Pancreas (tissue), 10 donors: ENCODE results near the gene SPAG17. TPM values are rescaled to one million over a fixed set of nuclear protein-coding genes. Genes with fewer than 3 reads are reported as not detected.

Source experiments
- ATAC-seq, 4 donors: fragments of 200-7000 bp; cut with Tn5 transposase; one replicate each; pipeline versions ENCODE4 v1.8.0 to v1.9.1; 2020; ENCODE audit warnings: mild to moderate bottlenecking in 4 of 4, moderate library complexity in 4 of 4
- DNase-seq, 6 donors: peaks; one replicate each; pipeline ENCODE4 v3.0.0-alpha.2; 2020
- FAIRE-seq: peaks from 2 replicates; lab custom pipeline; 2012; peaks lifted over from hg19 to GRCh38; lab: Jason Lieb, UNC
- H3K27ac ChIP-seq, 4 donors: fragments of 200-600 bp; sonication (generic); 1 replicate in 3 of 4; 2 replicates in 1 of 4; pipeline versions ENCODE4 v1.5.0 to v1.8.0; 2020
- H3K27me3 ChIP-seq, 4 donors: fragments of 200-600 bp; one replicate each; pipeline ENCODE4 v1.8.0; 2021
- H3K36me3 ChIP-seq, 3 donors: fragments of 200-600 bp; sonication (generic) in 1 of 3; one replicate each; pipeline versions ENCODE4 v1.5.0 to v1.8.0; 2020 to 2021
- H3K4me1 ChIP-seq, 3 donors: fragments of 200-600 bp; one replicate each; pipeline ENCODE4 v1.8.0; 2021
- H3K4me3 ChIP-seq, 4 donors: fragments of 200-600 bp; sonication (generic) in 2 of 4; one replicate each; pipeline versions ENCODE4 v1.5.0 to v1.8.0; 2020 to 2021
- H3K9me3 ChIP-seq, 4 donors: fragments of 200-600 bp; one replicate each; pipeline ENCODE4 v1.8.0; 2021
- WGBS, 2 donors: extraction: QIAGEN DNeasy Blood & Tissue Kit; methylation state at CpG; one replicate each; pipeline ENCODE4 v1.1.7; 2013; 5-methylcytosine and 5-hydroxymethylcytosine counted together
- intact Hi-C, 3 donors: fragments of 100-400 bp; cut with DNase I; formaldehyde crosslinking; loops; one replicate each; pipeline versions ENCODE4 v1.11.1 to v1.14.2; 2022
- polyA plus RNA-seq, 2 donors: library from polyadenylated mRNA; stranded (reverse); fragments of 200-250 nt; gene quantifications; one replicate each; pipeline ENCODE4 v1.2.3, GENCODE V29; 2013
- total RNA-seq, 6 donors: library from RNA; stranded (reverse); fragmentation: NEBNext Ultra II Directional in 4 of 6; extraction: Animal tissue kit (Norgen Biotek cat#: 25700) in 4 of 6; gene quantifications; one replicate each; pipeline versions ENCODE4 v1.2.1 to v1.2.4, GENCODE V29; 2021 to 2023
- TF ChIP-seq, protein P1 (sequence below), 4 donors: fragments of 200-600 bp; sonication (generic) in 3 of 4; IDR thresholded peaks; one replicate each; pipeline versions ENCODE4 v1.5.0 to v1.8.0; 2021; ENCODE audit warnings: antibody characterized with exemption in 4 of 4
- donor health status: healthy with polysubstance abuse.
- donor health status: DM: no; HTN: no; CAD: no; lungs with moderate emphysema.
- donor health status: DM: no; HTN: no; CAD: no.
- donor health status: control.
- donor health status: control.
- donor health status: Bipolar disorder and iron deficiency.
- donor health status: DM: yes; HTN: yes; CAD: no.
- donor health status: DM: no; HTN: no; CAD: no.
- donor health status: DM: no; HTN: no; CAD: no.
- donor health status: DM: yes; HTN: yes; CAD: no.

SPAG17 gene
- total and polyA plus RNA-seq, 8 donors: 0.61 to 3.5 (median 1.2) TPM

DNA sequence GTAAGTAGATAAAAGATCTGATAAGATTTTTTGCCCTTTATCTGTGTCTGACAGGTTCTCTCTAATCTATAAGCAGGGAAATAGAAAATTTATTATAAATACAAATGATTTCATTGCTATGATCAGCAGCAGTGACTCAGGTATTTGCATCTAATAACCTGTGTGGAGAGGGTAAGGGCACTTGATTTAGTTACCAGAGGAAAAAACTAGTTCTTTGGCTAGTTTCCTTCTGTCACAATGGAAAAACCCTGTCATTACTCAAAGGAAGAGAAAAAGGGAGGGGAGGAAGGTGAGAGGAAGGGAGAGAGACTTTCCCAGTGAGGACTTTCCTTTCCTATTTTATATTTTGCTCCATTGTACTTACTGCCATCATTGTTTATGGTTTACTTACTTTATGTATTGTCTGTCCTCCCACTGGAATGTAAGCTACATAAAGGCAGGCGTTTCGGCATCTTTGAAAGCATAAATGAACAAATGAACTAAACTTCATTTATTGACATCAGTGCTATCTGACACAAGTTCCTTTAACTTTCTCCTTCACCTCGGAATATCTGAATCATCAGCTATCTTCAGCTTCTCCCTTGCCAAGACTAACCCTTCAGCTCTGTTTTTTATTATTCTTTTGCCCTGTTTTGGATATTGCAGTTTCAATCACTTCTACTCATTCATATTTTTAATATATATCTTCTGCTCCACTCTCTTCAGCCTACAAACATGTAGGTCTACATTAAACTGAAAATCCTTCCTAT, 220.6 kb downstream of the SPAG17 start:
- Histone ChIP-seq H3K27ac (no peak overlapping the region), H3K36me3 (peaks cover 0 to 5% (median 4%) of the 10 kb centered on the region in 3 donors), H3K4me1 (no peaks in the 10 kb centered on the region), H3K4me3 (no peak overlapping the region), H3K9me3 (no peaks in the 10 kb centered on the region), H3K27me3 (no peaks in the 10 kb centered on the region)
- DNase-seq (no peak), FAIRE-seq (no peak), ATAC-seq (no peak)
- TF ChIP-seq, protein P1, sequence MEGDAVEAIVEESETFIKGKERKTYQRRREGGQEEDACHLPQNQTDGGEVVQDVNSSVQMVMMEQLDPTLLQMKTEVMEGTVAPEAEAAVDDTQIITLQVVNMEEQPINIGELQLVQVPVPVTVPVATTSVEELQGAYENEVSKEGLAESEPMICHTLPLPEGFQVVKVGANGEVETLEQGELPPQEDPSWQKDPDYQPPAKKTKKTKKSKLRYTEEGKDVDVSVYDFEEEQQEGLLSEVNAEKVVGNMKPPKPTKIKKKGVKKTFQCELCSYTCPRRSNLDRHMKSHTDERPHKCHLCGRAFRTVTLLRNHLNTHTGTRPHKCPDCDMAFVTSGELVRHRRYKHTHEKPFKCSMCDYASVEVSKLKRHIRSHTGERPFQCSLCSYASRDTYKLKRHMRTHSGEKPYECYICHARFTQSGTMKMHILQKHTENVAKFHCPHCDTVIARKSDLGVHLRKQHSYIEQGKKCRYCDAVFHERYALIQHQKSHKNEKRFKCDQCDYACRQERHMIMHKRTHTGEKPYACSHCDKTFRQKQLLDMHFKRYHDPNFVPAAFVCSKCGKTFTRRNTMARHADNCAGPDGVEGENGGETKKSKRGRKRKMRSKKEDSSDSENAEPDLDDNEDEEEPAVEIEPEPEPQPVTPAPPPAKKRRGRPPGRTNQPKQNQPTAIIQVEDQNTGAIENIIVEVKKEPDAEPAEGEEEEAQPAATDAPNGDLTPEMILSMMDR (IDR thresholded peaks at IDR 0.05): no peak
- intact Hi-C loops: no loop called here
- 81 to 91% methylated on average over 3 of the region's 3 CpGs for WGBS, 2 donors

DNA sequence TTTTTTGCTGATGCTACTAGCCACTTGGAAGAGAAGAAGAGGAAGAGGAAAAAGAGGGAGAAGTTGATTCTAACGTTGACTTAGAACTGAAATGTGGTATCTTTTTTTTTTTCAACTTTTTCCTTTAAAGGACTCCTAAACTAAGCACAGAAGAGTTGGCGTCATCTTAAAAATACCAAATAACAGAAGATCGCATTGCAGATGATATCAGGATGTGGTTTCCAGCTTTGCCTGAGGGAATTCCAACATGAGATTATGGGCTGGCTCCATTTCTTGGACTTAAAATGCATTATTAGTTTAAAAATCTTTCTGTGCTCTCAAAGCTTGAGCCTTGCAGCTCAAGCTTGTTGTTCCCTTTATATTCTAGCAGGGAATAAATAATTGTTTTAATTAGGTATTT, 225.7 kb downstream of the SPAG17 start:
- H3K27ac ChIP-seq: no peak overlapping the region
- 89 to 91% methylated on average over 3 of the region's 3 CpGs for WGBS, 2 donors
- H3K27me3 ChIP-seq: no peaks in the 10 kb centered on the region
- H3K36me3 ChIP-seq: peaks cover 0 to 40% (median 27%) of the 10 kb centered on the region in 3 donors
- no peaks in the 10 kb centered on the region for H3K9me3 ChIP-seq
- H3K4me3 ChIP-seq: no peak overlapping the region
- intact Hi-C loops: no loop called here
- DNase-seq (no peak), FAIRE-seq (no peak), ATAC-seq (no peak)
- TF ChIP-seq, protein P1 (IDR thresholded peaks at IDR 0.05): no peak
- no peaks in the 10 kb centered on the region for H3K4me1 ChIP-seq

DNA sequence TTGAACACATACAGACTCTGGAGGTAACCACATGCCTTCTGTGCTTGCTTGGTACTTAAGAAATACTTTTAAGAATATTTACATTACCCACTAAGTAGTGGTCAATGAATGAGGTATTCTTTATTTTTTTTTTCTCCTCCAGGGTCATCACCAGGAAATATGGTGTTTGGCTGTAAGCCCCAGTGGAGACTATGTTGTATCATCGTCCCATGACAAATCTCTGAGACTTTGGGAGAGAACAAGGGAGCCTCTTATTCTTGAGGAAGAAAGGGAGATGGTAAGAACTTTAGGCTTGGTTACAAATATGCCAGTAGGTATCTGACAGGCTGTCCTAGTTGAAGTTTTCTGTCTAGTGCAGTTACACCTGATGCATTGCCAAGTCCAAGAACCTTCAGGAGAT, 232.6 kb downstream of the SPAG17 start:
- DNase-seq: no peak
- WGBS, 2 donors: 78 to 95% methylated on average over 1 of the region's 1 CpG
- no peak for ATAC-seq
- intact Hi-C loops: no loop called here
- H3K9me3 ChIP-seq: no peaks in the 10 kb centered on the region
- no peaks in the 10 kb centered on the region for H3K27me3 ChIP-seq
- TF ChIP-seq, protein P1 (IDR thresholded peaks at IDR 0.05): no peak
- H3K27ac ChIP-seq: no peak overlapping the region
- peaks cover 5 to 72% (median 51%) of the 10 kb centered on the region in 3 donors for H3K36me3 ChIP-seq
- H3K4me1 ChIP-seq: no peaks in the 10 kb centered on the region
- no peak for FAIRE-seq
- H3K4me3 ChIP-seq: no peak overlapping the region

DNA sequence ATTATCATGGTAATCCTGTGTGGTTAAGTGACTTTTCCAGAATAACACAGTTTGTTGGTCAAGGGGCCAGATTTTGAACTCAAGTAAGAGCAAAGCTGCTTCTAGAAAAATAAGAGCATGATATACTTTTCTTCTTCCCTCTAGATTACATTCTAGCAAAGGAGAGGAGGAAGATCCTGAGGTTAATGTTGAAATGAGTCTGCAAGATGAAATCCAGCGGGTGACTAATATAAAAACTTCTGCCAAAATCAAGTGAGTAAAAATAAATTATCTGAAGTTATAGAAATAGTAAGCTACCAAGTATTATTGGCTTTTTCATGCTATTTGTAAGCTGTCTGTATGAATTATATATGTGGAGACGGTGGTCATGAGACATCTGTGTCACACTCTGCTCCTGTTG, 242.7 kb downstream of the SPAG17 start:
- Histone ChIP-seq H3K4me1 (no peaks in the 10 kb centered on the region), H3K27me3 (no peaks in the 10 kb centered on the region), H3K4me3 (no peak overlapping the region), H3K36me3 (peaks cover 3 to 75% (median 57%) of the 10 kb centered on the region in 3 donors), H3K27ac (no peak overlapping the region), H3K9me3 (no peaks in the 10 kb centered on the region)
- intact Hi-C loops: no loop called here
- WGBS, 2 donors: 96% methylated on average over 2 of the region's 2 CpGs
- DNase-seq: no peak
- TF ChIP-seq, protein P1 (IDR thresholded peaks at IDR 0.05): no peak
- ATAC-seq: no peak
- FAIRE-seq: no peak

DNA sequence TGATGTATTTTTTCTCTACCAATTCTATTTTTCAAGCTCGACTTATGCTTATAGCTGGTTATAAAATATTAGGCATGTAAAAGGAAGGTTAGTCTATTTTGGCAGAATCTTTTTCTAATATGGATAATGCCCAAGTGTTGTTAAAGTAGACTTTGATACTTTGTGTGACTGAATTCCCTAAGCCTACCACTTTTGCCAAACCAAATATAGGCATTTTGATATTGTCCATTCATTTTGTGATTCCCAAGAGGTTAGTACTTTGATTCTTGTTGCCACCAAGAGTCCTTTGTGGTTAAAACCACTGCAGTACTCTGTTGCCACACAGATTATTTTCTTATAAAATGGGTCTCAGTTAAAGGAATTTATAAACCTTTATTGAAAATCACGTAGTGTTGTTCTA, 251.3 kb downstream of the SPAG17 start:
- Histone ChIP-seq H3K9me3 (no peaks in the 10 kb centered on the region), H3K27me3 (no peaks in the 10 kb centered on the region), H3K27ac (no peak overlapping the region), H3K36me3 (peaks cover 0 to 15% (median 8%) of the 10 kb centered on the region in 3 donors), H3K4me1 (peaks cover 14 to 20% (median 20%) of the 10 kb centered on the region in 3 donors), H3K4me3 (no peak overlapping the region)
- no peak for FAIRE-seq
- no peak for ATAC-seq
- TF ChIP-seq, protein P1 (IDR thresholded peaks at IDR 0.05): no peak
- intact Hi-C loops: no loop called here
- WGBS, 2 donors: 78 to 83% methylated on average over 2 of the region's 2 CpGs
- DNase-seq: no peak
